GM12892 (cell line): ENCODE data around the gene TYW1.
"Not testable (repeated sequence)": the region's sequence is repeated elsewhere in the genome, so short reads cannot be mapped to it uniquely, and the experiment has no call there.

ENCODE experiments used
- POLR2A ChIP-seq: IDR thresholded peaks from 2 replicates; pipeline ENCODE4 v1.6.1; 2011; ENCODE audit warnings: low read depth, low read length, control low read depth
- POLR2AphosphoS5 ChIP-seq: IDR thresholded peaks from 2 replicates; pipeline ENCODE4 v1.6.1; 2011; ENCODE audit warnings: low read depth, low read length, control low read depth

DNA sequence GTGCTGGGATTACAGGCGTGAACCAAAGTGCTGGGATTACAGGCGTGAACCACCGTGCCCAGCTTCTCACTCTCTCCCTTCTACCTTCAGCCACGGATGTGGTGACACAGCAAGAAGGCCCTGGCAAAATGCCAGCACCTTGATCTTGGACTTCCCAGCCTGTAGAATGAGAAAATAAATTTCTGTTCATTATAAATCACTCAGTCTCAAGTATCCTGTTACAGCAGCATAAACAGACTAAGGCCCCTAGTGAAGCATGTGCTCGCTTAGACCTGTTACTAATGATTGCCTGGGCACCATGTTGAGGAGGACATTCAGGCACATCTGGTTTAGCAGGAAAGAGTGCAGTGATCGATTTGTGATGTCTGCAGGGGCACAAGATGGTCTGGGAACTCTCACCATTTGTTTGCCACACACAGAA, 263.5 kb downstream of the TYW1 start:
- not testable (repeated sequence) for TF ChIP-seq POLR2AphosphoS5, POLR2A
